HG02759 (cell line): ENCODE measurements around the gene TMEM63C.

Experiments used
- ATAC-seq: cut with Tn5 transposase; IDR thresholded peaks from one replicate; pipeline ENCODE4 v1.9.1; 2021; ENCODE audit warnings: mild to moderate bottlenecking, moderate library complexity; ENCODE audit not compliant: unreplicated experiment

The TMEM63C gene

DNA sequence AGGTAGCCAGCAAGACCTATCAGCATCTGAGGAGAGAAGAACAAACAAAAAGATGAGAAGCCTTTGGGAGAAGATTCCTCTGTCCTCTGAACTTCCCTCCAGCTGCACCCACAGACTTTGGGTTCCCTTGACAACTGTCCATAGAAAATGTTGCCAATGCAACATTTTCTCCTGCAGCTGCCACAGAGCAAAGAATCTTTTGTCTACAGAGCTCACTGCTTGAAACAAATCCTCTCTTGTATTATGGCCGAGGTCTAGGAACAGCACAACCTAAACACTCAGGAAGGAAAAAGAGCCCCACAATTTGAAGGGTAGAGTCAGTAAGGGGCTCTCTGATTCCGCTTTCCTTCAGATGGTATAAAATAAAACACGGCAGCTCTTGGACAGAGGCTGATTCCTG lies 124.8 kb downstream of the TMEM63C start:
- ATAC-seq = no peak

DNA sequence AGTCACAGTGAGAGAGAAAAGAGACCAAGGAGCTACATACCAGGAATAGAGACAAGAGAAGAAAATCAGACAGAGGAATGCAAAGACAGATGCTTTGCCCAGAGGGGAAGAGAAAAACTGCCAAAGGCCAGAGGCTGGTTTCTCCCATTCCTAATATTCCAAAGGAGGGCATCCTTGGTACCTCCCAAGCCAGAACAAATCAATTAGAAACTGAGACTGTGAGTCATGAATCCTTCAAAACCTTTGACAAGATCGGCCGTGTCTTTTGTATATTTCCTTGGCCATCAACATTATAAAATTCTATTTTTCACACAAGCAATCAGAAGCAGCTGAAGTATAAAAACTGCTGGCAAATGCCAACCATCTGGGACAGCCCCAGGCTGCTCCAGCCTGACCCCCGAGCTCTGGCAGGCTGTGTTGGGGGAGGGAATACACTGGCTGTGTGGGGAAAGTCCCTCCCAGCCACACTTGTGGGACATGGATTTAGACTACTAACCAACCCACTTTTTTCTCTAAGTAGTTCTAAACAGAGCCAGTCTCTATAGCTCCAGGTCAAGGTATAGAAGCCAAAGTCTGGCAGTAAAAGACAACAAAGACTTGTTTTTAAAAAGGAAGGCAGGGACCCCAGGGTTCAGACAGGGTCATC lies 125.4 kb downstream of the TMEM63C start:
- no peak for ATAC-seq
